GM12878 (cell line): Measurements from ENCODE around the gene CSF1. TPM values are rescaled to one million over a fixed set of nuclear protein-coding genes. Genes with fewer than 3 reads are reported as not detected.
"Not testable (repeated sequence)": the region's sequence is repeated elsewhere in the genome, so short reads cannot be mapped to it uniquely, and the experiment has no call there.

Source experiments
- ATAC-seq: fragments of 200-7000 bp; cut with Tn5 transposase; 3 replicates; pipeline ENCODE4 v1.9.1; 2020; ENCODE audit warnings: mild to moderate bottlenecking, moderate library complexity
- BruUV-seq: library from RNA; stranded (reverse); fragments of 400-500 nt; replicated peaks from 2 replicates; lab custom pipeline; 2021; lab: Mats Ljungman, UMichigan
- CTCF ChIA-PET: fragments of 300-600 bp; sonication (Branson Sonifier 250); formaldehyde crosslinking; extraction: SDS; loops from one replicate; lab custom pipeline; 2021; ENCODE audit warnings: inconsistent platforms; lab: Yijun Ruan, JAX
- POLR2A ChIA-PET: fragments of 350-600 bp; formaldehyde crosslinking; extraction: SDS; loops from one replicate; lab custom pipeline; 2021; ENCODE audit warnings: inconsistent platforms; lab: Charles Lee
- RAD21 ChIA-PET: fragments of 300-600 bp; sonication (Branson Sonifier 250); formaldehyde crosslinking; loops from one replicate; lab custom pipeline; 2023; ENCODE audit warnings: antibody characterized with exemption; ENCODE audit not compliant: unreplicated experiment; lab: Charles Lee
- SMC1A ChIA-PET: fragments of 300-600 bp; sonication (Branson Sonifier 250); formaldehyde crosslinking; loops from one replicate; lab custom pipeline; 2023; ENCODE audit not compliant: unreplicated experiment, uncharacterized antibody; lab: Charles Lee
- DNase-seq: peaks from one replicate; pipeline ENCODE4 v3.0.0-alpha.2; 2011; ENCODE audit warnings: low read depth, low spot score
- FAIRE-seq: peaks from 3 replicates; lab custom pipeline; 2011; peaks lifted over from hg19 to GRCh38; lab: Jason Lieb, UNC
- H2AFZ ChIP-seq: 2 replicates; pipeline ENCODE4 v1.6.0; 2011; ENCODE audit warnings: low read depth, low read length, control low read depth; ENCODE audit not compliant: control insufficient read depth
- H3K27ac ChIP-seq: 2 replicates; pipeline ENCODE4 v1.5.1; 2011; ENCODE audit warnings: control low read depth; ENCODE audit not compliant: control insufficient read depth, insufficient read depth
- H3K27me3 ChIP-seq, 2 experiments: replicated peaks in 1 of 2; 2 replicates each; pipeline versions ENCODE4 v1.6.0 to v1.6.1; 2011; ENCODE audit warnings: low read length in 1 of 2; ENCODE audit not compliant: control insufficient read depth in 2 of 2, insufficient read depth in 2 of 2
- H3K36me3 ChIP-seq, 2 experiments: 2 replicates each; pipeline ENCODE4 v1.5.1; 2011; ENCODE audit warnings: low read length in 1 of 2; ENCODE audit not compliant: control insufficient read depth in 2 of 2, insufficient read depth in 2 of 2
- H3K4me1 ChIP-seq: 2 replicates; pipeline ENCODE4 v1.6.1; 2011; ENCODE audit warnings: mild to moderate bottlenecking, low read length, moderate library complexity, mixed read lengths; ENCODE audit not compliant: control insufficient read depth, insufficient read depth
- H3K4me2 ChIP-seq: 2 replicates; pipeline ENCODE4 v1.6.0; 2011; ENCODE audit warnings: control low read depth; ENCODE audit not compliant: control insufficient read depth, insufficient read depth
- H3K4me3 ChIP-seq: fragments of 200-600 bp; sonication (generic); 2 replicates; pipeline ENCODE4 v1.5.1; 2016
- H3K79me2 ChIP-seq: 2 replicates; pipeline ENCODE4 v1.6.0; 2011; ENCODE audit warnings: low read length; ENCODE audit not compliant: control insufficient read depth, insufficient read depth
- H3K9ac ChIP-seq: 2 replicates; pipeline ENCODE4 v1.8.0; 2011; ENCODE audit warnings: low read length, control low read depth, mixed read lengths; ENCODE audit not compliant: control insufficient read depth, insufficient read depth
- H3K9me3 ChIP-seq: replicated peaks from 3 replicates; pipeline ENCODE4 v1.5.1; 2011; ENCODE audit warnings: mild to moderate bottlenecking, low read length; ENCODE audit not compliant: control insufficient read depth, insufficient read depth
- H4K20me1 ChIP-seq: 2 replicates; pipeline ENCODE4 v1.6.0; 2011; ENCODE audit not compliant: control insufficient read depth, insufficient read depth
- FOS ChIP-seq: IDR thresholded peaks from 3 replicates; pipeline ENCODE4 v1.6.1; 2011; ENCODE audit warnings: borderline replicate concordance; ENCODE audit not compliant: insufficient read length; ENCODE audit errors: extremely low read depth
- MYC ChIP-seq: IDR thresholded peaks from 2 replicates; pipeline ENCODE4 v1.6.1; 2011; ENCODE audit warnings: mild to moderate bottlenecking, low read length, moderate library complexity, inconsistent platforms; ENCODE audit not compliant: insufficient read depth, insufficient replicate concordance, insufficient read length, severe bottlenecking
- WGBS: methylation state at CpG from one replicate; pipeline ENCODE4 v1.1.6; 2016; ENCODE audit warnings: low lambda C conversion rate; ENCODE audit not compliant: insufficient replicate concordance, insufficient coverage; ENCODE audit errors: missing lambda C conversion rate; 5-methylcytosine and 5-hydroxymethylcytosine counted together
- in situ Hi-C: fragments of 300-500 bp; cut with MboI; formaldehyde crosslinking; loops from 9 replicates; pipeline ENCODE4 v1.14.3; 2018; ENCODE audit warnings: mixed read lengths
- intact Hi-C: fragments of 100-400 bp; cut with micrococcal nuclease; formaldehyde crosslinking; loops from one replicate; pipeline ENCODE4 v1.14.2; 2022; ENCODE audit not compliant: unreplicated experiment
- polyA plus RNA-seq, 11 experiments: library from polyadenylated mRNA; depleted of rRNA in 4 of 11; unstranded in 6 of 11; stranded (reverse) in 5 of 11; fragments of >200 nt; fragmentation: Nextera tagmentation in 4 of 11; fragmentation: Illumina TruSeq in 1 of 11; extraction: Ambion mirVana in 4 of 11; extraction: Trizol in 1 of 11; gene quantifications; 1 replicate in 1 of 11; 2 replicates in 10 of 11; pipeline versions ENCODE4 v1.2.1 to v1.2.3, GENCODE V29; 2011 to 2016; ENCODE audit warnings: inconsistent platforms in 2 of 11, missing spikeins in 2 of 11, low read depth in 1 of 11
- total RNA-seq, 4 experiments: library from RNA; depleted of rRNA in 3 of 4; stranded (reverse); fragments of >200 nt in 3 of 4; fragmentation: Illumina TruSeq in 1 of 4; extraction: Trizol in 1 of 4; gene quantifications; 2 replicates each; pipeline versions ENCODE4 v1.2.1 to v1.2.3, GENCODE V29; 2013 to 2021
- TF ChIP-seq, protein P1 (sequence below): fragments of 450-650 bp; IDR thresholded peaks from 2 replicates; pipeline ENCODE4 v1.6.1; 2017; ENCODE audit warnings: mild to moderate bottlenecking

The CSF1 gene
- total and polyA plus RNA-seq, 10 of the 15 experiments (the other 5 are each of a cell fraction or from before 2014, with no cell fraction given), result 1.2 to 32.4 (median 13.0) TPM

GRCh38 chr1:109950509-109950908 is 39.9 kb downstream of the CSF1 start (continued):
- TF ChIP-seq, protein P1, sequence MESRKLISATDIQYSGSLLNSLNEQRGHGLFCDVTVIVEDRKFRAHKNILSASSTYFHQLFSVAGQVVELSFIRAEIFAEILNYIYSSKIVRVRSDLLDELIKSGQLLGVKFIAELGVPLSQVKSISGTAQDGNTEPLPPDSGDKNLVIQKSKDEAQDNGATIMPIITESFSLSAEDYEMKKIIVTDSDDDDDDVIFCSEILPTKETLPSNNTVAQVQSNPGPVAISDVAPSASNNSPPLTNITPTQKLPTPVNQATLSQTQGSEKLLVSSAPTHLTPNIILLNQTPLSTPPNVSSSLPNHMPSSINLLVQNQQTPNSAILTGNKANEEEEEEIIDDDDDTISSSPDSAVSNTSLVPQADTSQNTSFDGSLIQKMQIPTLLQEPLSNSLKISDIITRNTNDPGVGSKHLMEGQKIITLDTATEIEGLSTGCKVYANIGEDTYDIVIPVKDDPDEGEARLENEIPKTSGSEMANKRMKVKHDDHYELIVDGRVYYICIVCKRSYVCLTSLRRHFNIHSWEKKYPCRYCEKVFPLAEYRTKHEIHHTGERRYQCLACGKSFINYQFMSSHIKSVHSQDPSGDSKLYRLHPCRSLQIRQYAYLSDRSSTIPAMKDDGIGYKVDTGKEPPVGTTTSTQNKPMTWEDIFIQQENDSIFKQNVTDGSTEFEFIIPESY, result no peak
- TF ChIP-seq MYC (no peak), FOS (no peak)
- TF ChIP-seq, all 136 proteins: peak for 0

DNA sequence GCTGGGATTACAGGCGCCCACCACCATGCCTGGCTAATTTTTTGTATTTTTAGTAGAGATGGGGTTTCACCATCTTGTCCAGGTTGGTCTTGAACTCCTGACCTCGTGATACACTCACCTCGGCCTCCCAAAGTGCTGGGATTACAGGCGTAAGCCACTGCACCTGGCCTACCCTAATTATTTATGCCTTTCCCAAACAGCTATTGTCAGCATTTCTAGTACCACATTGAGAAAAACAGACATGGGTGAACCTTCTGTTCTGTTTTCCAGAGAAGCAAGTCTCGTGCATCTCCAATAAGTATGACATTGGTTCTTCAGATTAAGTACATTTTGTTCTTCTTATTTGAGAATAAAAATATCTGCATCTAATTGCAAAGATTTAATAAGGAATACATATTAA is 40.9 kb downstream of the CSF1 start:
- H3K9ac ChIP-seq, H3K9me3 ChIP-seq, DNase-seq, BruUV-seq, H4K20me1 ChIP-seq, H3K4me1 ChIP-seq, CTCF ChIA-PET, SMC1A ChIA-PET, H3K79me2 ChIP-seq, intact Hi-C loops, H3K27ac ChIP-seq, H2AFZ ChIP-seq, ATAC-seq, H3K27me3 ChIP-seq, in situ Hi-C loops, H3K4me3 ChIP-seq, H3K36me3 ChIP-seq, FAIRE-seq, H3K4me2 ChIP-seq, RAD21 ChIA-PET: not testable (repeated sequence)
- WGBS, result 62% methylated on average over 5 of the region's 5 CpGs
- POLR2A ChIA-PET, result interaction anchor here (0.6 kb wide), 1 partner anchor 77 kb away, joined by 4 read pairs; no protein-coding TSS in a partner anchor
